ENCODE measurements around the gene UBALD2. TPM values are rescaled to one million over a fixed set of nuclear protein-coding genes. Genes with fewer than 3 reads are reported as not detected.

UBALD2 gene
- total RNA-seq, 4 donors from 2014 or later = 7.9 to 27.2 (median 13.6) TPM

- H3K9me3 ChIP-seq = no peaks in the 10 kb centered on the region
- no peak for DNase-seq
- no peaks in the 10 kb centered on the region for H3K27me3 ChIP-seq
- intact Hi-C loops (cut with DNase I) = loop anchor here (5.0 kb wide), 1 partner anchor 88 kb away; no protein-coding TSS in a partner anchor
- 83 to 88% methylated on average over 4 of the region's 4 CpGs for WGBS, 2 donors
- H3K36me3 ChIP-seq = peaks cover 0 to 75% (median 10%) of the 10 kb centered on the region in 3 donors
- H3K4me1 ChIP-seq = no peaks in the 10 kb centered on the region
- H3K4me3 ChIP-seq = no peak overlapping the region
- H3K27ac ChIP-seq = no peak overlapping the region
- no peak for TF ChIP-seq CTCF (IDR thresholded peaks at IDR 0.05)
- TF ChIP-seq POLR2A (IDR thresholded peaks at IDR 0.05) = no peak
Measured at GRCh38 chr17:76309461-76309860, 44.3 kb downstream of the UBALD2 start.

GRCh38 chr17:76312735-76313134 lies 47.6 kb downstream of the UBALD2 start:
- intact Hi-C loops (cut with DNase I) = loop anchor here (5.0 kb wide), 1 partner anchor 35 kb away; no protein-coding TSS in a partner anchor
- H3K4me1 ChIP-seq = no peaks in the 10 kb centered on the region
- no peak overlapping the region for H3K4me3 ChIP-seq
- peaks cover 0 to 82% (median 10%) of the 10 kb centered on the region in 3 donors for H3K36me3 ChIP-seq
- no peak overlapping the region for H3K27ac ChIP-seq
- 82 to 88% methylated on average over 8 to 9 of the region's 9 CpGs for WGBS, 2 donors
- H3K9me3 ChIP-seq = no peaks in the 10 kb centered on the region
- no peak for DNase-seq
- H3K27me3 ChIP-seq = no peaks in the 10 kb centered on the region
- no peak for TF ChIP-seq POLR2A (IDR thresholded peaks at IDR 0.05)
- no peak for TF ChIP-seq CTCF (IDR thresholded peaks at IDR 0.05)

GRCh38 chr17:76314392-76315227 lies 49.5 kb downstream of the UBALD2 start:
- Histone ChIP-seq H3K4me3 (no peak overlapping the region), H3K9me3 (no peaks in the 10 kb centered on the region), H3K27me3 (no peaks in the 10 kb centered on the region), H3K4me1 (peaks cover 0 to 2% (median 0%) of the 10 kb centered on the region in 3 donors), H3K27ac (peak overlapping the region in 2 of 4 donors; percentile 11 to 16), H3K36me3 (peaks cover 0 to 81% (median 10%) of the 10 kb centered on the region in 3 donors)
- TF ChIP-seq CTCF (IDR thresholded peaks at IDR 0.05) (no peak), POLR2A (IDR thresholded peaks at IDR 0.05) (no peak)
- 69 to 83% methylated on average over 11 to 15 of the region's 15 CpGs for WGBS, 2 donors
- no peak for DNase-seq
- intact Hi-C loops (cut with DNase I) = loop anchor here (5.0 kb wide), 1 partner anchor 33 kb away; no protein-coding TSS in a partner anchor

GRCh38 chr17:76317535-76317934 lies 52.4 kb downstream of the UBALD2 start:
- TF ChIP-seq CTCF (IDR thresholded peaks at IDR 0.05) = no peak
- no peak for TF ChIP-seq POLR2A (IDR thresholded peaks at IDR 0.05)
- DNase-seq = no peak
- H3K4me1 ChIP-seq = peaks cover 0 to 5% (median 0%) of the 10 kb centered on the region in 3 donors
- H3K27ac ChIP-seq = no peak overlapping the region
- WGBS, 2 donors = 89 to 91% methylated on average over 2 of the region's 2 CpGs
- peaks cover 0 to 79% (median 6%) of the 10 kb centered on the region in 3 donors for H3K36me3 ChIP-seq
- H3K27me3 ChIP-seq = no peaks in the 10 kb centered on the region
- no peaks in the 10 kb centered on the region for H3K9me3 ChIP-seq
- intact Hi-C loops (cut with DNase I) = no loop called here
- no peak overlapping the region for H3K4me3 ChIP-seq

- intact Hi-C loops (cut with DNase I) = no loop called here
- no peaks in the 10 kb centered on the region for H3K9me3 ChIP-seq
- TF ChIP-seq CTCF (IDR thresholded peaks at IDR 0.05) (no peak), POLR2A (IDR thresholded peaks at IDR 0.05) (no peak)
- H3K27ac ChIP-seq = no peak overlapping the region
- peaks cover 0 to 5% (median 0%) of the 10 kb centered on the region in 3 donors for H3K4me1 ChIP-seq
- peaks cover 0 to 79% (median 0%) of the 10 kb centered on the region in 3 donors for H3K36me3 ChIP-seq
- no peak overlapping the region for H3K4me3 ChIP-seq
- WGBS, 2 donors = 90 to 91% methylated on average over 3 of the region's 3 CpGs
- H3K27me3 ChIP-seq = no peaks in the 10 kb centered on the region
- no peak for DNase-seq
Measured at GRCh38 chr17:76318586-76318985, 53.4 kb downstream of the UBALD2 start.

Measured in esophagus squamous epithelium (tissue), 5 donors.